MCF 10A (cell line): ENCODE results near the gene FBLN1. TPM values are rescaled to one million over a fixed set of nuclear protein-coding genes. Genes with fewer than 3 reads are reported as not detected.
A peak's percentile ranks its signal among the peaks of the same experiment; 100 is the strongest.

ENCODE experiments used
- BruUV-seq: library from RNA; stranded (reverse); fragments of 400-500 nt; replicated peaks from 2 replicates; lab custom pipeline; 2021; lab: Mats Ljungman, UMichigan
- CTCF ChIA-PET: fragments of 300-600 bp; sonication (Branson Sonifier 250); formaldehyde crosslinking; extraction: SDS; loops from one replicate; lab custom pipeline; 2021; ENCODE audit warnings: antibody characterized with exemption, inconsistent platforms; lab: Yijun Ruan, JAX
- POLR2A ChIA-PET: fragments of 300-600, 350-650 bp; sonication (Branson Sonifier 250); formaldehyde crosslinking; extraction: SDS; loops from one replicate; lab custom pipeline; 2020; ENCODE audit warnings: antibody characterized with exemption, inconsistent platforms; lab: Yijun Ruan, JAX
- DNase-seq: peaks from one replicate; pipeline ENCODE4 v3.0.0-alpha.2; 2018; ENCODE audit not compliant: unreplicated experiment
- H3K27ac Mint-ChIP-seq: one replicate; pipeline ENCODE4 v1.8.0; 2022; ENCODE audit warnings: mild to moderate bottlenecking, low read depth, mixed read lengths; ENCODE audit not compliant: unreplicated experiment
- H3K27me3 Mint-ChIP-seq: one replicate; pipeline ENCODE4 v1.8.0; 2022; ENCODE audit warnings: mixed read lengths; ENCODE audit not compliant: insufficient read depth, unreplicated experiment
- H3K36me3 Mint-ChIP-seq: one replicate; pipeline ENCODE4 v1.8.0; 2022; ENCODE audit warnings: mild to moderate bottlenecking, moderate library complexity, mixed read lengths; ENCODE audit not compliant: insufficient read depth, unreplicated experiment
- H3K4me1 Mint-ChIP-seq: one replicate; pipeline ENCODE4 v1.8.0; 2022; ENCODE audit warnings: mixed read lengths; ENCODE audit not compliant: insufficient read depth, unreplicated experiment
- H3K4me3 Mint-ChIP-seq: one replicate; pipeline ENCODE4 v1.8.0; 2022; ENCODE audit warnings: mild to moderate bottlenecking, moderate library complexity, mixed read lengths; ENCODE audit not compliant: unreplicated experiment
- H3K9me3 Mint-ChIP-seq: one replicate; pipeline ENCODE4 v1.8.0; 2022; ENCODE audit warnings: mixed read lengths; ENCODE audit not compliant: unreplicated experiment
- intact Hi-C: fragments of 100-400 bp; cut with micrococcal nuclease; formaldehyde crosslinking; loops from 2 replicates; pipeline ENCODE4 v1.14.1; 2022
- total RNA-seq: library from RNA; stranded (reverse); gene quantifications from 2 replicates; pipeline ENCODE4 v1.2.3, GENCODE V29; 2022
- TF ChIP-seq, protein P1 (sequence below): fragments of 200-600 bp; IDR thresholded peaks from one replicate; pipeline ENCODE4 v1.8.0; 2022; ENCODE audit warnings: antibody characterized with exemption, mild to moderate bottlenecking; ENCODE audit not compliant: unreplicated experiment

Gene FBLN1
- total RNA-seq, 1 experiment from 2014 or later: 110 TPM

DNA sequence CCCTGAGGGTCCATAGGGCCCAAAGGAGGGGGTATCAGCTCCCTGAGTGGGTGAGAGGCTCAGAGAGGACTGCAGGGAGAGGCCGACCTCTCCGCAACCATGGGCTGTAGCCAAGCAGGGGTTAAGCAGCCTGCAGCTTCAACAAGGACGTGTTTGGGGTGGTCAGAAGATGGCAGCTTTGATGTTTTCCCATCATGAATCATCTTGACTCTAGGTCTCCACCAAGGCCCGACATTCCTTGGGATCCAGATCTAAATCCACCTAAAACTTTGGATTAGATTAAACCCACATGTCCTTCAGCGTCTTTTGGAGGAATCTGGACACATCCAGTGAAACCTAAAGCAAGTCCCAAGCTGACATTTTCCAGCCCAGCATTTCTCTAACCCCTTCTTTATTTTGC lies 19.8 kb downstream of the FBLN1 start:
- Mint-ChIP-seq H3K4me1 (peaks cover 22% of the 10 kb centered on the region), H3K36me3 (peaks cover 51% of the 10 kb centered on the region)
- CTCF ChIA-PET: no interaction called here

DNA sequence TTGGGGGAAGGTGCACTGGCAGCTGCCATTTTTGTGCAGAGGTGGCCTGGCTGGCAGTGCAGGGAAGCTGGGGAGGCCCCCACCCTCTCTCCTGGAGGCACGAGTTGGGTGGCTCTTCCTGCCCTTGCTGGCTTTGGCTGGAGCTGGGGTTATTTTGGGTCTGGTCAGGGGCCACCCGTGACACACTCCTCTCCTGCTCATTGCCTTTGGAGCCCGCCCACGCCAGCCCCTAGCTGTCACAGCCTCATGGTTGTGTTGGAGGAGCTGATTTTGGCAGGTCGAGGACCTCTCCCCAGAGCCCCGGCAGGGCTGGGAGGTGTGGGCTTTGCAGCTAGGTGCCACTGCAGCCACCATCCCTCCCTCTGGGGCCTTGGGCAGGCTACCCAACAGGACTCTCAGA lies 21.5 kb downstream of the FBLN1 start:
- peak overlapping the region; percentile 60 for H3K27ac Mint-ChIP-seq
- CTCF ChIA-PET: no interaction called here
- POLR2A ChIA-PET: no interaction called here
- TF ChIP-seq, protein P1, sequence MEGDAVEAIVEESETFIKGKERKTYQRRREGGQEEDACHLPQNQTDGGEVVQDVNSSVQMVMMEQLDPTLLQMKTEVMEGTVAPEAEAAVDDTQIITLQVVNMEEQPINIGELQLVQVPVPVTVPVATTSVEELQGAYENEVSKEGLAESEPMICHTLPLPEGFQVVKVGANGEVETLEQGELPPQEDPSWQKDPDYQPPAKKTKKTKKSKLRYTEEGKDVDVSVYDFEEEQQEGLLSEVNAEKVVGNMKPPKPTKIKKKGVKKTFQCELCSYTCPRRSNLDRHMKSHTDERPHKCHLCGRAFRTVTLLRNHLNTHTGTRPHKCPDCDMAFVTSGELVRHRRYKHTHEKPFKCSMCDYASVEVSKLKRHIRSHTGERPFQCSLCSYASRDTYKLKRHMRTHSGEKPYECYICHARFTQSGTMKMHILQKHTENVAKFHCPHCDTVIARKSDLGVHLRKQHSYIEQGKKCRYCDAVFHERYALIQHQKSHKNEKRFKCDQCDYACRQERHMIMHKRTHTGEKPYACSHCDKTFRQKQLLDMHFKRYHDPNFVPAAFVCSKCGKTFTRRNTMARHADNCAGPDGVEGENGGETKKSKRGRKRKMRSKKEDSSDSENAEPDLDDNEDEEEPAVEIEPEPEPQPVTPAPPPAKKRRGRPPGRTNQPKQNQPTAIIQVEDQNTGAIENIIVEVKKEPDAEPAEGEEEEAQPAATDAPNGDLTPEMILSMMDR: no peak
- intact Hi-C loops: no loop called here
- peaks cover 40% of the 10 kb centered on the region for H3K36me3 Mint-ChIP-seq
- H3K4me3 Mint-ChIP-seq: no peak overlapping the region
- no peaks in the 10 kb centered on the region for H3K9me3 Mint-ChIP-seq
- peaks cover 10% of the 10 kb centered on the region for H3K4me1 Mint-ChIP-seq
- no peaks in the 10 kb centered on the region for H3K27me3 Mint-ChIP-seq
- DNase-seq: no peak
- no TSS peak for BruUV-seq

More for the DNA sequence above, 19.8 kb downstream of the FBLN1 start:
- POLR2A ChIA-PET: no interaction called here
- no peak for DNase-seq
- BruUV-seq: no TSS peak
- intact Hi-C loops: no loop called here
- TF ChIP-seq, protein P1: no peak
- H3K9me3 Mint-ChIP-seq: no peaks in the 10 kb centered on the region
- H3K4me3 Mint-ChIP-seq: no peak overlapping the region
- peak overlapping the region; percentile 37 for H3K27ac Mint-ChIP-seq
- H3K27me3 Mint-ChIP-seq: no peaks in the 10 kb centered on the region

DNA sequence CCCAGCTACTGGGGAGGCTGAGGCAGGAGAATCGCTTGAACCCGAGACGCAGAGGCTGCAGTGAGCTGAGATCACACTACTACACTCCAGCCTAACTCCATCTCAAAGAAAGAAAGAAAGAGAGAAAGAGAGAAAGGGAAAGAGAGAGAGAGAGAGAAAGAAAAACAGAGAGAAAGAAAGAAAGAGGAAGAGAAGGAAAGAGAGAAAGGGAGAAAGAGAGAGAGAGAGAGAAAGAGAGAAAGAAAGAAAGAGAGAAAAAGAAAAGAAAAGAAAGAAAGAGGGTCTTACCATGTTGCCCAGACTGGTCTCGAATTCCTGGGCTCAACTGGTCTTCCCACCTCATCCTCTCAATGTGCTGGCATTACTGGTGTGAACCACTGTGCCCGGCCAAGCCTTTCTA lies 22.3 kb downstream of the FBLN1 start:
- POLR2A ChIA-PET: no interaction called here
- no TSS peak for BruUV-seq
- Mint-ChIP-seq H3K27me3 (no peaks in the 10 kb centered on the region), H3K9me3 (no peaks in the 10 kb centered on the region), H3K36me3 (peaks cover 39% of the 10 kb centered on the region), H3K4me3 (no peak overlapping the region), H3K27ac (peak overlapping the region; percentile 60), H3K4me1 (peaks cover 10% of the 10 kb centered on the region)
- intact Hi-C loops: no loop called here
- TF ChIP-seq, protein P1: no peak
- CTCF ChIA-PET: no interaction called here
- DNase-seq: no peak

DNA sequence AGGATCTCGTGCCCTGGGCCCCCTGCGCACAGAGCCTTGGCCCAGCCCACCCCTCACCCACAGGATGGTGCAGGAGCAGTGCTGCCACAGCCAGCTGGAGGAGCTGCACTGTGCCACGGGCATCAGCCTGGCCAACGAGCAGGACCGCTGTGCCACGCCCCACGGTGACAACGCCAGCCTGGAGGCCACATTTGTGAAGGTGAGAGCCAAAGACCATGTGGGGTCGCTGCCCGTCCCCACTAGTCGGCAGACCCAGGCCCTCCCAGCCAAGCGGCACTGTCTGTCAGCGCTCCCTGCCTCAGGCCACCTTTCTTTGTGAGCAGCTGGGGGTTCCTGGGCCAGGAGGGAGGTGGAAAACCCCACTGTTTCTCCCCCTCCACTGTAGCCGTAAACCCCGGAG lies 22.8 kb downstream of the FBLN1 start:
- intact Hi-C loops: no loop called here
- Mint-ChIP-seq H3K9me3 (no peaks in the 10 kb centered on the region), H3K27me3 (no peaks in the 10 kb centered on the region), H3K36me3 (peaks cover 39% of the 10 kb centered on the region), H3K4me1 (peaks cover 5% of the 10 kb centered on the region), H3K27ac (peak overlapping the region; percentile 60), H3K4me3 (no peak overlapping the region)
- BruUV-seq: no TSS peak
- ChIA-PET CTCF (no interaction called here), POLR2A (no interaction called here)
- DNase-seq: no peak
- TF ChIP-seq, protein P1: no peak
